Gastrocnemius medialis (tissue), 4 donors: ENCODE data around the gene DHX8.

ENCODE experiments used
- POLR2A ChIP-seq, 2 donors: fragments of 450-650 bp; IDR thresholded peaks; one replicate each; pipeline ENCODE4 v1.6.1; 2017; ENCODE audit warnings: antibody characterized with exemption in 2 of 2, mild to moderate bottlenecking in 2 of 2, moderate library complexity in 2 of 2
- TF ChIP-seq, protein P1 (sequence below), 5 experiments: fragments of 450-650 bp in 3 of 5; fragments of 200-600 bp in 2 of 5; sonication (generic) in 2 of 5; IDR thresholded peaks in 4 of 5; conservative IDR thresholded peaks in 1 of 5; 1 replicate in 4 of 5; 2 replicates in 1 of 5; pipeline ENCODE4 v1.5.1; 2016 to 2019; ENCODE audit warnings: antibody characterized with exemption in 5 of 5, mild to moderate bottlenecking in 3 of 5, moderate library complexity in 3 of 5

DNA sequence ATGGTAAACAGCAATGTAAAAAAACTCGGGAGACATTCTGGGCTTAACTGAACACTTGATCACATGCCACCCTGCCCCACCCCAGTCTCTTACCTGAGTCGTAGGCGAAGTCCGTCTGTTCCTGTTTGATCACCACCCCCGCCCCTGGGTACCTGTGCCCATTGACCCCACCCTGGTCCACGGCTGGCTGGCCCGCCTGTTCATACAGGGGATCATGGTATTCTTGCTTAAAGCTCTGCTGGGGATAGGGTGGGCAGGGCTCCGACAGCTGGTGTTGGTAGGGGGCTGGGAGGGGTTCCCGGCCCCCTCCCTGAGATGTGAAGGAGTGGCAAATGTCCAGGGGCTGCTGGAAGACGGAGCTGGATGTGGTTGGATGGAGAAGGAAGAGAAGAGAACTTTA is 48.8 kb downstream of the DHX8 start:
- TF ChIP-seq POLR2A (IDR thresholded peaks at IDR 0.05), result no peak
- TF ChIP-seq, protein P1, sequence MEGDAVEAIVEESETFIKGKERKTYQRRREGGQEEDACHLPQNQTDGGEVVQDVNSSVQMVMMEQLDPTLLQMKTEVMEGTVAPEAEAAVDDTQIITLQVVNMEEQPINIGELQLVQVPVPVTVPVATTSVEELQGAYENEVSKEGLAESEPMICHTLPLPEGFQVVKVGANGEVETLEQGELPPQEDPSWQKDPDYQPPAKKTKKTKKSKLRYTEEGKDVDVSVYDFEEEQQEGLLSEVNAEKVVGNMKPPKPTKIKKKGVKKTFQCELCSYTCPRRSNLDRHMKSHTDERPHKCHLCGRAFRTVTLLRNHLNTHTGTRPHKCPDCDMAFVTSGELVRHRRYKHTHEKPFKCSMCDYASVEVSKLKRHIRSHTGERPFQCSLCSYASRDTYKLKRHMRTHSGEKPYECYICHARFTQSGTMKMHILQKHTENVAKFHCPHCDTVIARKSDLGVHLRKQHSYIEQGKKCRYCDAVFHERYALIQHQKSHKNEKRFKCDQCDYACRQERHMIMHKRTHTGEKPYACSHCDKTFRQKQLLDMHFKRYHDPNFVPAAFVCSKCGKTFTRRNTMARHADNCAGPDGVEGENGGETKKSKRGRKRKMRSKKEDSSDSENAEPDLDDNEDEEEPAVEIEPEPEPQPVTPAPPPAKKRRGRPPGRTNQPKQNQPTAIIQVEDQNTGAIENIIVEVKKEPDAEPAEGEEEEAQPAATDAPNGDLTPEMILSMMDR (IDR thresholded peaks at IDR 0.05 in 4 of 5, conservative IDR thresholded peaks at IDR 0.05 in 1 of 5), result no peak
